HG02763 (cell line): ENCODE measurements around the gene PITX2.
"Not testable (repeated sequence)": the region's sequence is repeated elsewhere in the genome, so short reads cannot be mapped to it uniquely, and the experiment has no call there.

Experiments used
- ATAC-seq: cut with Tn5 transposase; IDR thresholded peaks from one replicate; pipeline ENCODE4 v1.9.1; 2021; ENCODE audit warnings: mild to moderate bottlenecking, moderate library complexity; ENCODE audit not compliant: unreplicated experiment

Gene PITX2

GRCh38 chr4:110612631-110613269 is 10.1 kb downstream of the PITX2 start:
- no peak for ATAC-seq

- ATAC-seq = no peak
Measured at GRCh38 chr4:110611968-110612447, 10.9 kb downstream of the PITX2 start.

- ATAC-seq = peak; percentile 81
Measured at GRCh38 chr4:110610940-110611831, 11.7 kb downstream of the PITX2 start.

GRCh38 chr4:110610620-110610939 is 12.3 kb downstream of the PITX2 start:
- ATAC-seq = peak; percentile 3

GRCh38 chr4:110609044-110609750 is 13.7 kb downstream of the PITX2 start:
- no peak for ATAC-seq

GRCh38 chr4:110605077-110605476 is 17.8 kb downstream of the PITX2 start:
- no peak for ATAC-seq

- no peak for ATAC-seq
Measured at GRCh38 chr4:110602061-110602460, 20.8 kb downstream of the PITX2 start.

- no peak for ATAC-seq
Measured at GRCh38 chr4:110597582-110597981, 25.3 kb downstream of the PITX2 start.

- no peak for ATAC-seq
Measured at GRCh38 chr4:110596431-110596830, 26.4 kb downstream of the PITX2 start.

- ATAC-seq = no peak
Measured at GRCh38 chr4:110595583-110595982, 27.3 kb downstream of the PITX2 start.

- ATAC-seq = no peak
Measured at GRCh38 chr4:110589297-110589696, 33.6 kb downstream of the PITX2 start.

GRCh38 chr4:110587666-110588285 is 35.1 kb downstream of the PITX2 start:
- no peak for ATAC-seq

- no peak for ATAC-seq
Measured at GRCh38 chr4:110586131-110586850, 36.6 kb downstream of the PITX2 start.

GRCh38 chr4:110576696-110577095 is 46.2 kb downstream of the PITX2 start:
- not testable (repeated sequence) for ATAC-seq
